Bladder microvascular endothelial cell (primary cell): ENCODE measurements around the gene UQCC2. TPM values are rescaled to one million over a fixed set of nuclear protein-coding genes. Genes with fewer than 3 reads are reported as not detected.

Source experiments
- total RNA-seq: library from RNA; depleted of rRNA; stranded (reverse); fragments of >200 nt; gene quantifications from 2 replicates; pipeline ENCODE4 v1.2.3, GENCODE V29; 2014

UQCC2 gene
- 18.3 and 21.4 TPM in 2 replicates for total RNA-seq

GRCh38 chr6:33711140-33712129 is at the start of gene UQCC2:
Gene UQCC2, minus strand, starts transcription at chr6:33711700. Its CDS starts 14 bp downstream, at chr6:33711686.

GRCh38 chr6:33746651-33747100 is 35.2 kb upstream of the UQCC2 start, which contains the start of gene IP6K3:
Gene IP6K3, minus strand, starts transcription at chr6:33746905. Its CDS starts 11,429 bp downstream, at chr6:33735476.

Other genes with a start within 250 kb of the UQCC2 start
- gene BAK1, start 131.4 kb downstream of the UQCC2 start, total RNA-seq, result 16.5 and 21.7 TPM in 2 replicates
- 29.8 and 32.3 TPM in 2 replicates for gene ITPR3, start 90.4 kb downstream of the UQCC2 start, total RNA-seq
- gene IP6K3, start 35.2 kb upstream of the UQCC2 start, total RNA-seq, result not detected in 2 replicates
- gene LEMD2, start 77.4 kb upstream of the UQCC2 start, total RNA-seq, result 41.3 and 57.0 TPM in 2 replicates
- gene MLN, start 92.3 kb upstream of the UQCC2 start, total RNA-seq, result not detected in 2 replicates